GM19328 (cell line): Measurements from ENCODE around the gene ZNF14.
"Not testable (repeated sequence)": the region's sequence is repeated elsewhere in the genome, so short reads cannot be mapped to it uniquely, and the experiment has no call there.

Experiments used
- ATAC-seq: cut with Tn5 transposase; IDR thresholded peaks from one replicate; pipeline ENCODE4 v1.9.1; 2021; ENCODE audit warnings: mild to moderate bottlenecking, moderate library complexity; ENCODE audit not compliant: unreplicated experiment

Gene ZNF14

GRCh38 chr19:19696386-19696785 is 36.5 kb downstream of the ZNF14 start:
- ATAC-seq, result no peak

- no peak for ATAC-seq
These were observed 41.2 kb downstream of the ZNF14 start for GRCh38 chr19:19691683-19692082.

- ATAC-seq, result not testable (repeated sequence)
These were observed 43.9 kb downstream of the ZNF14 start for GRCh38 chr19:19689023-19689422.

GRCh38 chr19:19687090-19687489 is 45.8 kb downstream of the ZNF14 start:
- no peak for ATAC-seq

- ATAC-seq, result no peak
These were observed 46.3 kb downstream of the ZNF14 start for GRCh38 chr19:19686580-19686979.

- ATAC-seq, result not testable (repeated sequence)
These were observed 46.8 kb downstream of the ZNF14 start for GRCh38 chr19:19686119-19686518.

- ATAC-seq, result no peak
These were observed 53.5 kb downstream of the ZNF14 start for GRCh38 chr19:19679176-19680073.

- no peak for ATAC-seq
These were observed 55.3 kb downstream of the ZNF14 start for GRCh38 chr19:19677579-19677978.

GRCh38 chr19:19674315-19674714 is 58.6 kb downstream of the ZNF14 start:
- ATAC-seq, result no peak

GRCh38 chr19:19672816-19673215 is 60.1 kb downstream of the ZNF14 start:
- no peak for ATAC-seq

- ATAC-seq, result no peak
These were observed 62.8 kb downstream of the ZNF14 start for GRCh38 chr19:19670070-19670551.

- peak; percentile 48 for ATAC-seq
These were observed 64.5 kb downstream of the ZNF14 start, which contains the start of gene ZNF101 for GRCh38 chr19:19668230-19669012. TSS of gene ZNF101 (plus strand) at chr19:19668839. CDS start at chr19:19668964, 125 bp downstream.

- not testable (repeated sequence) for ATAC-seq
These were observed 67.4 kb downstream of the ZNF14 start for GRCh38 chr19:19665420-19665948.

GRCh38 chr19:19663256-19664120 is 69.4 kb downstream of the ZNF14 start, which contains the start of gene ATP13A1:
TSS of gene ATP13A1 (minus strand) at chr19:19663676. CDS start at chr19:19663666, 10 bp downstream.
- peak; percentile 74 for ATAC-seq

GRCh38 chr19:19662871-19663255 is 70.0 kb downstream of the ZNF14 start:
- no peak for ATAC-seq

GRCh38 chr19:19662344-19662743 is 70.6 kb downstream of the ZNF14 start:
- ATAC-seq, result no peak

GRCh38 chr19:19661675-19662251 is 71.1 kb downstream of the ZNF14 start:
- no peak for ATAC-seq

- ATAC-seq, result no peak
These were observed 71.7 kb downstream of the ZNF14 start for GRCh38 chr19:19661141-19661674.
